Stimulated activated naive CD8-positive, alpha-beta T cell treated with anti-CD3 and anti-CD28 coated beads, Interleukin-15, amount 100 ng/mL, for 72 hours (primary cell): ENCODE measurements around the gene TSPAN18.

Experiments used
- ATAC-seq: fragments of 150-1000 bp; cut with Tn5 transposase; 2 replicates; pipeline ENCODE4 v1.10.0; 2021; ENCODE audit warnings: mild to moderate bottlenecking, moderate library complexity
- DNase-seq, 2 donors: peaks; one replicate each; pipeline ENCODE4 v3.0.0; 2021 to 2022
- H3K27ac Mint-ChIP-seq, 2 donors: one replicate each; pipeline ENCODE4 v1.8.0; 2022; ENCODE audit warnings: mild to moderate bottlenecking in 2 of 2, mixed read lengths in 2 of 2, moderate library complexity in 2 of 2
- H3K27me3 Mint-ChIP-seq: one replicate; pipeline ENCODE4 v1.8.0; 2022; ENCODE audit warnings: mixed read lengths
- H3K4me1 Mint-ChIP-seq: one replicate; pipeline ENCODE4 v1.8.0; 2022; ENCODE audit warnings: mild to moderate bottlenecking, mixed read lengths
- H3K4me3 Mint-ChIP-seq, 2 donors: one replicate each; pipeline ENCODE4 v1.8.0; 2022; ENCODE audit warnings: mild to moderate bottlenecking in 2 of 2, mixed read lengths in 2 of 2, moderate library complexity in 1 of 2
- H3K9me3 Mint-ChIP-seq, 2 donors: one replicate each; pipeline ENCODE4 v1.8.0; 2022; ENCODE audit warnings: mixed read lengths in 2 of 2

TSPAN18 gene

DNA sequence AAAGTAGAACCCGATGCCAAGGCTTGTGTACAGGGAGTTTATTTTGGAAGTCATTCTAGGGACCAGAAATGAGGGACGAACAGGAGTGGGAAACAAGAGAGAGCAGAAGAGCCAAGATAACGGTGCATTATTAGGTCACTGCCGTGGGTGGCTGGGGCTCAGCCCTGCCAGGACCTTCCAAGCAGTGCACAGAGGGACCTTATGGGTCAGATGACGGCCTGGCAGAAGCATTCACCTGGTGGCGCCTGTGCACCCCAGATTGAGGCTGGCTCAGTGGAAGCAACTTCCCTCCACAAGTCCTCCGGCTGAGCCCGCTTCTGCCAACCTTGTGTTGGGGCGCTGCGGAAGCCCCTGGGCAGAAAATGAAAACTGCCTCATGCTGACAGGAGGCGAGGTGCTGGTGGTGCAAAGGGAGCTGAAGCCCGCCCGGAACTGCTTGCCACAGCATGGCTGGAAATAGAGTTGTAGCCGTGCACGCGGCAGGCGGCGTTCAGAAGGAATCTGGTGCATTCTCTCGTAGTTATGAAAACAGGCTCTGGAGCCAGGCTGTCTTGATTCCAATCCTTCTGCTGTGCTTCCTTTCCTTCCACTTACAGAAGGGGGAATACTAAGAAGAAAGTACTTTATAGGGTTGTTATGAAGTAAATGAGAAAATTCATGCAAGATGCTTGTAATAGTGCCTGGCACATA lies 246.1 kb downstream of the TSPAN18 start:
- Mint-ChIP-seq H3K27me3 (no peaks in the 10 kb centered on the region), H3K4me3 (no peak overlapping the region), H3K9me3 (no peaks in the 10 kb centered on the region), H3K4me1 (no peaks in the 10 kb centered on the region), H3K27ac (peak overlapping the region in 1 of 2 donors; percentile 88)
- DNase-seq, result no peak
- ATAC-seq, result no peak

DNA sequence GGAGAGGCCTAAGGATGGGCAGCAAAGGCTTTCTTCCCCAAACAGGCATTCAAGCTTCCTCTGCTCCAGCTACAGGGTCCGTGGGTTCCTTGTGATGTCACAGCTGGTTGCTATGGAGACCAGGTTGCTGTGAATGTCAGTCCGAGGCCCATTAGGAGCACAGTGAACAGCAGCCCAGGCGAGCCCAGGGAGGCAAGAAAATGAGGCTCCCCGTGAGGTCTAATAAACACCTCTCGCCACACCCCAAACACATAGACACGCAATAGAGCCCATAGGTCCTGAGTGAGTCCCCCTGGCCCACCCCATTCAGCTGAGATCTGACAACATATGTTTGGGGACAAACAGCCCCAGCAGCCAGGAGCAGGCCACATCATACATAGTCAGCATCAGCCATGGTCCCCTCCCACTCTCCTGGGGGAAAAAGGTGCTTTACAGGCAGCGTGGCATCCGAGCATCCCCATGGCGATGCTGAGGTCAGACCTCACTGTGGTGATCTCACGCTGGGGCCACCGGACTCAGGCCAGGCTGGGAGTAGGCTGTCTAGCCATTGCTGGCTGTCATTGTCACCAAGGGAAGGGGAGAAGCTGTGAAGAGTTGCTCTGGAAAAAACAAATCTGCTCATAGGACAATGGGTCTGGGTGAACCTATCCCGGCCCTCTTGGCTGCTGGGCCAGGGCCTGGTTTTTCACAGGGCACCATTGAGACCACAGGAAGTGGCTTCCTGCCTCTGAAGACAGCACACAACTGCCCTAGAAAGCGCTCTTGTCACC lies 247.1 kb downstream of the TSPAN18 start:
- no peaks in the 10 kb centered on the region for H3K4me1 Mint-ChIP-seq
- DNase-seq, result no peak
- no peak overlapping the region for H3K27ac Mint-ChIP-seq
- no peak overlapping the region for H3K4me3 Mint-ChIP-seq
- no peaks in the 10 kb centered on the region for H3K27me3 Mint-ChIP-seq
- peak; percentile 60 for ATAC-seq
- no peaks in the 10 kb centered on the region for H3K9me3 Mint-ChIP-seq

DNA sequence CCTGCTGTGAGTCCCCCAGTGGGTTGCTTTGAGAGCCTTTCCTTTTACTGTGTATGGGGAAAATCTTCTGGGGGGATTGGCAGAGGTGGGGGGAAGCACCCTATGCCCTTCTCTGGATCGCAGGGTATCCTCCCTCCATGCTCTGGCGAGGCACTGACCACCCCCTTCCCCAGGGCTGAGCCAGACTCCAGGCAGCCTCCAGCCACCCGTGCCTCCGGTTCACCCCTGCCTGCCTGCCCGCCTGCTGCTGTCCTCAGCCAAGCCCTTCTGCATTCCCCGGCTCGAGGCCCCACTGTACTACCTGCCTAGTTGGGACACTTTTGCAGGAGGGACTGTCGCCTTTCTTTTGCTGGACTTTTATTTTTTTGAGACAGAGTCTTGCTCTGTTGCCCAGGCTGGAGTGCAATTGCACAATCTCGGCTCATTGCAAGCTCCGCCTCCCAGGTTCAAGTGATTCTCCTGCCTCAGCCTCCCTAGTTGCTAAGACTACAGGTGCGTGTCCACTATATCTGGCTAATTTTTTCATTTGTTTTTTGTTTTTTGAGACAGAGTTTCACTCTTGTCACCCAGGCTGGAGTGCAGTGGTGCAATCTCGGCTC lies 247.7 kb downstream of the TSPAN18 start:
- H3K4me3 Mint-ChIP-seq, result no peak overlapping the region
- DNase-seq, result no peak
- no peaks in the 10 kb centered on the region for H3K27me3 Mint-ChIP-seq
- H3K27ac Mint-ChIP-seq, result no peak overlapping the region
- ATAC-seq, result no peak
- peaks cover 6% of the 10 kb centered on the region for H3K4me1 Mint-ChIP-seq
- H3K9me3 Mint-ChIP-seq, result no peaks in the 10 kb centered on the region

DNA sequence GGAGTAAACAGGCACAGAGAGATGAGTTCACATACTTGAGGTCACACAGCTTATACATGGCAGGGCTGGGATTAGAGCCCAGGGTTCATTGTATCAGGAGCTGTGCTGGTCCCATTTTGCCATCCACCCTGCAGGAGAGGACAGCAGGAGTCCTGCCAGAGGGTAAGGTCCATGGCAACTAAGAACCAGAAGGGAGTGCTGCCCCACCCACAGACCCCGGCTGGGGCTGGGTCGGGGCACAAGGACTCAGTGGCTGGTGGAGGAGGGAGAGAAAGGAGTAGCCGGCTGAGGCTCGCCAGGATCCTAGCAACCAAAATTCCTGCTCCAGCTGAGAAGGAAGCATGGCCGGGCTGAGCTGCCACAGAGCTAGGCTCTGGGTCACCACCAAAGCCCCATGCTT lies 249.8 kb downstream of the TSPAN18 start:
- no peaks in the 10 kb centered on the region for H3K9me3 Mint-ChIP-seq
- no peak for ATAC-seq

DNA sequence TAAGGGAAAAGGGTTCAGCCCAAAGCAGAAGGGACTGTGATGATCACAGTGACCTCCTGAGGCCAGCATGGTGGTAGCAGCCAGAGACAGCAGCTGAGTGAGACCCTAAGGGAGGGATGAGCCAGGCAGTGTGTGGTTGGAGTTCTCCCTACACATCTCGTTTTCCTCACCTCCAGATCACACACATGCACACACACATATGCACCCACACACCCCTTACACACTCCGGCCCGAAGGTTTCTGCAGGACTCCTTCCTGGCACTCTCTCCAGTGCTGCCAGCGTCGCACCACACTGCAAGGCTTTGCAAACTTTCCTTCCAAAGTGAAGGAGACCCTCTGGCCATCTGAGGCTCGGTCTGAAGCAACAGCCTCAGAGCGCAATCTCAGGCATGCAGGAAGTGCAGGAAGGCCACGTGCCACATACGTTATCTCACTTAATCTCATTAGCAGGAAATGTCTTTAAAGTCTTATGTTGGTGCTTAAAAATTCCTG lies 250.8 kb downstream of the TSPAN18 start:
- Mint-ChIP-seq H3K27me3 (no peaks in the 10 kb centered on the region), H3K4me3 (peak overlapping the region in 1 of 2 donors; percentile 28), H3K9me3 (no peaks in the 10 kb centered on the region), H3K27ac (no peak overlapping the region), H3K4me1 (peaks cover 15% of the 10 kb centered on the region)
- ATAC-seq (no peak), DNase-seq (no peak)

More for the DNA sequence above, 249.8 kb downstream of the TSPAN18 start:
- peaks cover 15% of the 10 kb centered on the region for H3K4me1 Mint-ChIP-seq
- H3K27ac Mint-ChIP-seq, result no peak overlapping the region
- no peak overlapping the region for H3K4me3 Mint-ChIP-seq
- DNase-seq, result no peak
- no peaks in the 10 kb centered on the region for H3K27me3 Mint-ChIP-seq

DNA sequence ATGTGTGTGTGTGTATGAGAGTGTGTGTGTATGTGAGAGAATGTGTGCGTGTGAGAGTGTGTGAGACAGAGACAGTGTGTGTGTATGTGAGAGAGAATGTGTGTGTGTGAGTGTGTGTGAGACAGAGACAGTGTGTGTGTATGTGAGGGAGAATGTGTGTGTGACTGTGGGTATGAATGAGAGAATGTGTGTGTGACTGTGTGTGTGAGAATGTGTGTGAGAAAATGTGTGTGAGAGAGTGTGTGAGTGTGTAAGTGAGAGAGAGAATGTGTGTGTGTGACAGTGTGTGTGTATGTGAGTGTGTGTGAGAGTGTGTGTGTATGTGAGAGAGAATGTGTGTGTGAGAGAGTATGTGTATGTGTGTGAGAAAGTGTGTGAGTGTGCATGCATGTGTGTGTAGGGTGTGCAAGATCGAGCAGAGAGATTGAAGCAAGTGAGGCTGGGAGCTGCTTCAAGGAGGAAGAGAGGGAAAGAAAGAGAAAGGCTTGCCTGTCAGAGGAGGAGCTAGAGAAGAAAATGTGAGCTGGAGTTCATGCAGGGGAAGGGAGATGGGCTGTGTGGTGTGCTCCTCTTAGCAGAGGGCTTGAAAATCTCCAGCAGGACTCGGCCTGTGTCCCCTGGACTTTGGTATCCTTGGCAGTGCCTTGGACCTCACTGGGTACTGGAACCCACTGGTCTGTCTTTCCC lies 251.7 kb downstream of the TSPAN18 start:
- no peaks in the 10 kb centered on the region for H3K9me3 Mint-ChIP-seq
- no peak for DNase-seq

DNA sequence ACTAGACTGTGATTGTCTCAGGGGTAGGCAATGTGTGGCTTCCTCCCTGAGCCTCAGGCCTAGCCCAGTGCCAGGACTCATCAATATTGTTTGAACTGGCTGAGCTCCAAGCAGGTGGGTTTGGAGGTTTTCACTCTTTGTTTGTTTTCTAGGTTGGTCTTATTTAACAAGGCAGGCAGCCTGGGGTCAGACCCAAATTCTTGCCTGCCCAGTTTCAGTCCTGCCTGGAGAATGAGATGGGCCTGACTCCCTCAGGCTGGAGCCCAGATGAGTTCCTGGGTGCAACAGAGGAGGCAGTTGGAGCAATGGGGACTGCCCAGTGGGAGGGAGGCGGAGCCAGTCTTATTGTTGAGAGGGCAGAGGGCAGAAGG lies 252.2 kb downstream of the TSPAN18 start:
- DNase-seq, result no peak
- no peak for ATAC-seq
- H3K4me1 Mint-ChIP-seq, result peaks cover 15% of the 10 kb centered on the region
- H3K27ac Mint-ChIP-seq, result no peak overlapping the region
- no peaks in the 10 kb centered on the region for H3K27me3 Mint-ChIP-seq
- no peak overlapping the region for H3K4me3 Mint-ChIP-seq
- no peaks in the 10 kb centered on the region for H3K9me3 Mint-ChIP-seq

More for the DNA sequence above, 251.7 kb downstream of the TSPAN18 start:
- Mint-ChIP-seq H3K4me1 (peaks cover 15% of the 10 kb centered on the region), H3K4me3 (no peak overlapping the region), H3K27ac (no peak overlapping the region), H3K27me3 (no peaks in the 10 kb centered on the region)
- ATAC-seq, result no peak

DNA sequence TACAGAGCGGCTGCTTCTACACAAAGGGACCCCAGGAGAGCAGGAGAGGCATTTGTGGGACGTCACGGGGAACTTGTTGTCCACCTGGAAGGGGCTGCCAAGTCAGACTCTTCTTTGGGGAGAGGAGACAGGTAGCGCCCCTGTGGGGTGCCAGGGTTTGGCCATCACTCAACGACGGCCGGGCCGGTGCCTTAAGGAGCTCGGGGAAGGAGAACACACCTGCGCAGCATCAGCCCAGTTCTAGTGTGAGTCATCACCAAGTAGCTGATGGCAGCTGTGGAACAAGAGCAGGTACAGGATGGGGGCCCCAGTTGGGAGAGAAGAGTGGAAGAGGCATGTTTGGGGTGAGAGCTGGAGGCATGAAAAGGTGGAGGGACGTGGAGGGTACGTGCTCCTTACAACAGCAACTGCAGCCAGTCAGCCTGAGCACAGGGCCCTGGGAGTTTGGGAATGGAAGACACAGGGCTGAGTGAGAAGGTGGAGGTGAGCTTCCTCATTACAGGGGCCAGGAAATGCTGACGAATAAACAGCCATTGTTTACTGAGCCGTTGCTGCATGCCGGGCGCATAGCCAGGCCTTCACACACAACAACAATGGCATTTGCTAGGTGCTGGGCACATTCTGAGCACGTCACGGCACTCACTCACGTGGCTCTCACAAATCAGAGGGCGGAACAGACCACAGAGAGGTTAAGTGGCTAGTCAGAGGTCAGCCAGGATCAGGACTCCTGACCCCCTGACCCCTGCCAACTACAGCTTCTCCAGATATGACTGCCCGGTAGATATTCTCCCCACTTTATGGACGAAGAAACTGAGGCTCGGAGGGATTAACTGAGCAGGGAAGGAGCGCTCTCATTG lies 253.0 kb downstream of the TSPAN18 start:
- peaks cover 15% of the 10 kb centered on the region for H3K4me1 Mint-ChIP-seq
- DNase-seq (no peak), ATAC-seq (no peak)
- no peaks in the 10 kb centered on the region for H3K27me3 Mint-ChIP-seq
- H3K27ac Mint-ChIP-seq, result peak overlapping the region; percentile 16 to 82
- no peak overlapping the region for H3K4me3 Mint-ChIP-seq
- no peaks in the 10 kb centered on the region for H3K9me3 Mint-ChIP-seq

DNA sequence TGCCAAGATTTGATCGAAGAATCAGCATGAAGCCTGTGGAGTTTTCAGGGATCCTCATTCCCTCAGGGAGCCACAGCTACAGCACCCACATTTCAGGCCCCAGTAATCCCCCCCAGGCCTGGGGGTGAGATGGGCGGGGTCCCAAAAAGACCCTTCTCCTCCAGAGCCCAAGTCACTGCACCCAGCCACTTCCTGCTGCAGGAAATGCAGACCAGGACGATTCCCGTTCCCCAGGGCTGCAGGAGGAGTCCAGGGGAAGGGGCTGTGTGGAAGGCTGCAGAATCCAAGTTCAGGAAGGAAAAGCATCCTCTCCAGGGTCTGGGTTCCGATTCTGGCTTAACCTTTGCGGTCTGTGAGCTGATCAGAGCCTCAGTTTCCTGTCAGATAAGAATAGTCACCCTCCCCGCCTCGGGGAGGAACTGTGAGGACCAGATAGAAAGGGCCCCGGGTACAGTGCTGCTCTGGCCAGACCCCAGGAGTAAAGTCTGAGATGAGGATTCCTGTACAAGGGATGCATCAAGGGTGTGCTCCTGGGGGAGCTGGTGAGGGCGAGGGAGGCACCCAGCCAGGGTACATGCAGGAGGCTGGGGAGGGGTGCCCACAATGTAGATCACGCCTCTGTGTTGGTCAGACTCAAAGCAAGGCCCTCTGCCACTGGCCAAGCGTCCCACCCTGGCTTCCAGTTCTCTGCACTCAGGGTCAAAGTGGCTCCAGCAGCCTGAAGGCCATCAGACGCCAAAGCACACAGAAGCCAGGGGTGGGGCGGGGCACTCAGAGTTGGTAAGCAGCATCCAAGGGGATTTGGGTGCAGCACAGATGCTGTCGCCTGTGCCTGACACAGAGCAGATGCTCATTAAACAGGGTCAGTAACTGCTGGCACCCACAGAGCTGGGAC lies 254.0 kb downstream of the TSPAN18 start:
- Mint-ChIP-seq H3K4me3 (no peak overlapping the region), H3K27ac (no peak overlapping the region), H3K9me3 (no peaks in the 10 kb centered on the region), H3K4me1 (peaks cover 15% of the 10 kb centered on the region), H3K27me3 (no peaks in the 10 kb centered on the region)
- DNase-seq (no peak), ATAC-seq (no peak)
